IMR-90 (cell line): Measurements from ENCODE around the gene PHOSPHO2. TPM values are rescaled to one million over a fixed set of nuclear protein-coding genes. Genes with fewer than 3 reads are reported as not detected.

Experiments
- ATAC-seq: fragments of 200-7000 bp; cut with Tn5 transposase; 2 replicates; pipeline ENCODE4 v1.9.1; 2020; ENCODE audit warnings: low read depth, mild to moderate bottlenecking, moderate library complexity
- BruUV-seq: library from RNA; stranded (reverse); fragments of 400-500 nt; replicated peaks from 2 replicates; lab custom pipeline; 2021; lab: Mats Ljungman, UMichigan
- CTCF ChIA-PET: fragments of 300-600 bp; formaldehyde crosslinking; extraction: SDS; loops from one replicate; lab custom pipeline; 2021; ENCODE audit warnings: antibody characterized with exemption; lab: Yijun Ruan, JAX
- POLR2A ChIA-PET: fragments of 300-600 bp; sonication (Branson Sonifier 250); formaldehyde crosslinking; loops from one replicate; lab custom pipeline; 2022; ENCODE audit warnings: antibody characterized with exemption; ENCODE audit not compliant: unreplicated experiment; lab: Charles Lee
- DNase-seq: peaks from one replicate; pipeline ENCODE4 v3.0.0; 2013
- H2AFZ ChIP-seq: replicated peaks from 2 replicates; pipeline ENCODE3; 2013; ENCODE audit warnings: low read length, mild to moderate bottlenecking; ENCODE audit not compliant: poor library complexity
- H2AK5ac ChIP-seq: 2 replicates; pipeline ENCODE4 v1.6.1; 2013; ENCODE audit warnings: low read depth, low read length, inconsistent platforms
- H2AK9ac ChIP-seq: replicated peaks from 2 replicates; pipeline ENCODE3; 2013; ENCODE audit warnings: mild to moderate bottlenecking, low read depth, low read length, moderate library complexity; ENCODE audit not compliant: poor library complexity
- H2BK120ac ChIP-seq: 2 replicates; pipeline ENCODE4 v1.6.1; 2013; ENCODE audit warnings: low read depth, low read length, inconsistent platforms
- H2BK15ac ChIP-seq: 3 replicates; pipeline ENCODE4 v1.6.1; 2013; ENCODE audit warnings: low read depth, low read length, inconsistent platforms
- H2BK20ac ChIP-seq: 2 replicates; pipeline ENCODE4 v1.6.1; 2013; ENCODE audit warnings: low read depth, mild to moderate bottlenecking, inconsistent platforms, low read length, moderate library complexity
- H2BK5ac ChIP-seq: 2 replicates; pipeline ENCODE4 v1.6.1; 2013; ENCODE audit warnings: mild to moderate bottlenecking, low read depth, low read length, inconsistent platforms; ENCODE audit not compliant: poor library complexity, severe bottlenecking
- H3K14ac ChIP-seq: replicated peaks from 2 replicates; pipeline ENCODE4 v1.6.1; 2013; ENCODE audit warnings: low read depth, low read length, inconsistent platforms
- H3K18ac ChIP-seq: 2 replicates; pipeline ENCODE4 v1.6.1; 2013; ENCODE audit warnings: low read depth, low read length, control low read depth
- H3K23ac ChIP-seq: 2 replicates; pipeline ENCODE4 v1.6.1; 2013; ENCODE audit warnings: low read depth, low read length, inconsistent platforms
- H3K27ac ChIP-seq: 2 replicates; pipeline ENCODE4 v1.5.1; 2013; ENCODE audit warnings: mild to moderate bottlenecking, control low read depth, low read length; ENCODE audit not compliant: insufficient read depth
- H3K27me3 ChIP-seq: 2 replicates; pipeline ENCODE4 v1.6.1; 2013; ENCODE audit warnings: low read length; ENCODE audit not compliant: control insufficient read depth, insufficient read depth
- H3K36me3 ChIP-seq: 2 replicates; pipeline ENCODE4 v1.6.1; 2013; ENCODE audit warnings: low read length, mixed read lengths; ENCODE audit not compliant: control insufficient read depth, insufficient read depth
- H3K4ac ChIP-seq: 2 replicates; pipeline ENCODE4 v1.6.1; 2013; ENCODE audit warnings: low read depth, low read length, inconsistent platforms
- H3K4me1 ChIP-seq: 2 replicates; pipeline ENCODE4 v1.6.1; 2013; ENCODE audit warnings: low read length, mixed read lengths; ENCODE audit not compliant: control insufficient read depth, insufficient read depth
- H3K4me2 ChIP-seq: 2 replicates; pipeline ENCODE4 v1.6.1; 2013; ENCODE audit warnings: low read depth, mild to moderate bottlenecking, control low read depth, low read length, moderate library complexity
- H3K4me3 ChIP-seq: 2 replicates; pipeline ENCODE4 v1.5.1; 2013; ENCODE audit warnings: low read depth, mild to moderate bottlenecking, control low read depth, low read length, moderate library complexity; ENCODE audit not compliant: insufficient read depth
- H3K56ac ChIP-seq: 2 replicates; pipeline ENCODE4 v1.6.1; 2013; ENCODE audit warnings: low read length, inconsistent platforms; ENCODE audit not compliant: insufficient read depth; ENCODE audit errors: extremely low read depth
- H3K79me1 ChIP-seq, 2 experiments: 2 replicates each; pipeline ENCODE4 v1.6.1; 2013; ENCODE audit warnings: low read length in 2 of 2, inconsistent platforms in 1 of 2, low read depth in 1 of 2
- H3K9ac ChIP-seq: 2 replicates; pipeline ENCODE4 v1.6.1; 2013; ENCODE audit warnings: low read depth, low read length, control low read depth
- H3K9me1 ChIP-seq: 2 replicates; pipeline ENCODE4 v1.6.1; 2013; ENCODE audit warnings: low read length, inconsistent platforms; ENCODE audit not compliant: insufficient read depth
- H3K9me3 ChIP-seq: 2 replicates; pipeline ENCODE4 v1.6.1; 2013; ENCODE audit warnings: low read length; ENCODE audit not compliant: control insufficient read depth, insufficient read depth
- H4K20me1 ChIP-seq: 2 replicates; pipeline ENCODE4 v1.6.1; 2013; ENCODE audit warnings: low read length, inconsistent platforms; ENCODE audit not compliant: insufficient read depth
- H4K5ac ChIP-seq: 2 replicates; pipeline ENCODE4 v1.6.1; 2013; ENCODE audit warnings: mild to moderate bottlenecking, low read depth, low read length, control low read depth
- H4K8ac ChIP-seq, 2 experiments: 2 replicates each; pipeline ENCODE4 v1.6.1; 2013; ENCODE audit warnings: low read depth in 2 of 2, low read length in 2 of 2, control low read depth in 1 of 2, inconsistent platforms in 1 of 2
- H4K91ac ChIP-seq: 2 replicates; pipeline ENCODE4 v1.6.1; 2013; ENCODE audit warnings: low read depth, low read length, inconsistent platforms; ENCODE audit not compliant: insufficient read depth
- FOS ChIP-seq: fragments of 150-350 bp; IDR thresholded peaks from 2 replicates; pipeline ENCODE4 v1.6.1; 2016; ENCODE audit warnings: low read depth, low read length
- POLR2A ChIP-seq: IDR thresholded peaks from 2 replicates; pipeline ENCODE4 v1.6.1; 2012; ENCODE audit warnings: mild to moderate bottlenecking, low read depth, low read length
- WGBS, 2 experiments: methylation state at CpG; one replicate each; pipeline versions ENCODE4 v1.1.5 to v1.1.7; 2013; ENCODE audit warnings: missing lambda C conversion rate in 2 of 2; ENCODE audit not compliant: insufficient read length in 1 of 2; ENCODE audit errors: extremely low coverage in 2 of 2; 5-methylcytosine and 5-hydroxymethylcytosine counted together
- dilution Hi-C: fragments of 300-500 bp; cut with HindIII; formaldehyde crosslinking; loops from one replicate; pipeline ENCODE4 v1.14.3; 2018; ENCODE audit warnings: low sequenced_read_pairs; ENCODE audit not compliant: unreplicated experiment
- in situ Hi-C: fragments of 300-500 bp; cut with MboI; formaldehyde crosslinking; loops from 3 replicates; pipeline ENCODE4 v1.14.3; 2019; ENCODE audit warnings: low sequenced_read_pairs, inconsistent platforms, mixed read lengths
- intact Hi-C: fragments of 100-400 bp; cut with micrococcal nuclease; formaldehyde crosslinking; loops from 2 replicates; pipeline ENCODE4 v1.10.0; 2022
- polyA plus RNA-seq, 3 experiments: library from polyadenylated mRNA; depleted of rRNA; stranded (reverse); fragments of >200 nt; gene quantifications; 2 replicates each; pipeline ENCODE4 v1.2.3, GENCODE V29; 2012; ENCODE audit warnings: low replicate concordance in 1 of 3
- total RNA-seq: library from RNA; depleted of rRNA; stranded (reverse); fragments of >200 nt; gene quantifications from 2 replicates; pipeline ENCODE4 v1.2.3, GENCODE V29; 2012

The PHOSPHO2 gene
- total and polyA plus RNA-seq, 2 of the 4 experiments (the other 2 are of a cell fraction) = 0.48 to 0.54 TPM

- Histone ChIP-seq H3K27me3 (no peaks in the 10 kb centered on the region), H3K4me3 (no peak overlapping the region), H2BK20ac (no peak overlapping the region), H4K91ac (no peak overlapping the region), H4K5ac (no peak overlapping the region), H2BK5ac (no peak overlapping the region), H2AFZ (no peak overlapping the region), H3K18ac (no peak overlapping the region), H4K8ac (no peak overlapping the region), H3K14ac (no peak overlapping the region), H2AK5ac (no peak overlapping the region), H4K20me1 (no peaks in the 10 kb centered on the region), H2AK9ac (no peak overlapping the region), H3K36me3 (peaks cover 3% of the 10 kb centered on the region), H3K9me3 (no peaks in the 10 kb centered on the region), H3K4me2 (no peak overlapping the region), H3K23ac (no peak overlapping the region), H3K9ac (no peak overlapping the region), H3K79me1 (no peaks in the 10 kb centered on the region), H3K27ac (no peak overlapping the region), H2BK15ac (no peak overlapping the region), H3K4me1 (peaks cover 4% of the 10 kb centered on the region), H2BK120ac (no peak overlapping the region), H3K56ac (no peak overlapping the region), H3K4ac (no peak overlapping the region; the same call in 1 of the 2 replicates), H3K9me1 (peaks cover 8% of the 10 kb centered on the region; the same call in 1 of the 2 replicates)
- BruUV-seq = no TSS peak
- in situ Hi-C loops (no loop called here), dilution Hi-C loops (no loop called here), intact Hi-C loops (no loop called here)
- no peak for DNase-seq
- CTCF ChIA-PET = interaction anchor here (0.6 kb wide), 1 partner anchor 51 kb away, joined by 3 read pairs; no protein-coding TSS in a partner anchor
- WGBS, 2 experiments = no CpG with 5 or more reads among the region's 2 CpGs
- ATAC-seq = no peak
- TF ChIP-seq FOS (no peak), POLR2A (no peak)
- POLR2A ChIA-PET = no interaction called here
Observed at GRCh38 chr2:169707626-169708025, 13.4 kb downstream of the PHOSPHO2 start.
